Mammary epithelial cell (primary cell): Measurements from ENCODE around the gene PRDM5.

ENCODE experiments used
- CTCF ChIP-seq, 2 donors: IDR thresholded peaks in 1 of 2; conservative IDR thresholded peaks in 1 of 2; 2 replicates each; pipeline ENCODE4 v1.5.1; 2011 to 2012; ENCODE audit warnings: inconsistent platforms in 2 of 2, low read length in 2 of 2, mild to moderate bottlenecking in 2 of 2, control low read depth in 1 of 2, low read depth in 1 of 2; ENCODE audit not compliant: insufficient read depth in 1 of 2; ENCODE audit errors: extremely low read depth in 1 of 2
- EZH2 ChIP-seq: IDR thresholded peaks from 2 replicates; pipeline ENCODE4 v1.6.1; 2012; ENCODE audit warnings: low read length, inconsistent platforms, borderline replicate concordance

GRCh38 chr4:120685756-120686278 lies 236.7 kb downstream of the PRDM5 start:
- no peak for TF ChIP-seq CTCF (conservative IDR thresholded peaks at IDR 0.05 in 1 of 2, IDR thresholded peaks at IDR 0.05 in 1 of 2; ENCODE audit: extremely low read depth in 1 of 2, insufficient read depth in 1 of 2, low read depth in 1 of 2, low read length in 2 of 2)
- TF ChIP-seq EZH2, result no peak
